ENCODE measurements around the gene VTN. TPM values are rescaled to one million over a fixed set of nuclear protein-coding genes. Genes with fewer than 3 reads are reported as not detected.
A peak's percentile ranks its signal among the peaks of the same experiment; 100 is the strongest.

Gene VTN
- total and polyA plus RNA-seq, 2 donors (not counting 1 experiment from before 2014, with no cell fraction given): 0.17 to 3.5 TPM

DNA sequence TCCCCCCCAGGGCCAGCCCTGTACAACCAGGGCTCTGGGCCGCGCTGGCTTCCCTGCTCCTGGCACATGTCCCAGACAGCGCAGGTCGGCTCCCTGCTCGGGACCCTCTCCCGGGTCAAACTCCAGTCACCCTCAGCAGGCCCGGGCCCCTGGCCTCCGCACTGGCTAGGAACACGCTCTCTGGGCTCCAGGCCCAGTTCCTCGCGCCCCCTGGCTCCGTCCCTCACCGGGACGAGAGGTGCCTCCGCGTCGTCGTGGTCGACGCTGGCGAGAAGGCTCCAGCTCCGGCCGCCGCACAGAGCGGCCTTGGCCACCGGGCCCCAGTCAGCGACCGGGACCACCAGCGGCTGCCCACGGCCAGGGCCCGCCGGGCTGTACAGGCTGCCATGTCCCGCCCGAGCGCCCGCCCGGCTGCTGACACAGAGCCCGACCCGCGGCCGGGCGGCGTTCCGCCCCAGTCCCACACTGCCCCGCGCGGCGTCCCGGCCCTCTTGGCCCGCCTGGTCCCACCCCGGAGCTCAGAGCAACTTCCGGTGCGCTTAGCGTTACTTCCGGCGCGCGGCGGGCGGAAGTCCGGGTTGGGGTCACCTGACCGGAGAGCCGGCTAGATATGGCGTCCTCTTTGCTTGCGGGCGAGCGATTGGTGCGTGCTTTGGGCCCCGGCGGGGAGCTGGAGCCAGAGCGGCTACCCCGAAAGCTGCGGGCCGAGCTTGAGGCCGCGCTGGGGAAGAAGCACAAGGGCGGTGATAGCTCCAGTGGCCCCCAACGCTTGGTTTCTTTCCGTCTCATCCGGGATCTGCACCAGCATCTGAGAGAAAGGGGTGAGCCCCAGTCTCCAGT, 12.8 kb downstream of the VTN start, which contains the start of gene POLDIP2:
POLDIP2 (minus strand) TSS at position 467 of the 840 bp plus-strand sequence; CDS start at position 388, 79 bp downstream.
- peaks cover 29% of the 10 kb centered on the region for H3K79me2 ChIP-seq (ENCODE audit: control insufficient read depth, insufficient read depth, low read length)
- peak within 1 kb of the TSS; percentile 94 for H3K9ac ChIP-seq (ENCODE audit: insufficient read depth, low read length)
- peaks cover 15% of the 10 kb centered on the region for H3K4me1 ChIP-seq (ENCODE audit: control insufficient read depth, extremely low read depth, insufficient read depth, low read length)
- H3K27ac ChIP-seq (ENCODE audit: insufficient read depth, low read length): peak within 1 kb of the TSS; percentile 93
- peak within 1 kb of the TSS; percentile 87 for H2AFZ ChIP-seq (ENCODE audit: low read length)
- H3K36me3 ChIP-seq (ENCODE audit: control insufficient read depth, insufficient read depth, low read length): peaks cover 18% of the 10 kb centered on the region
- peak within 1 kb of the TSS; percentile 97 for H3K4me2 ChIP-seq (ENCODE audit: extremely low read depth, insufficient read depth, low read length)
- peak within 1 kb of the TSS; percentile 82 to 99 (median 94) for H3K4me3 ChIP-seq (replicated peaks in 1 of 4; ENCODE audit: control extremely low read depth in 1 of 4, insufficient read depth in 1 of 4, low read depth in 3 of 4, low read length in 4 of 4)
- TF ChIP-seq EZH2 (IDR thresholded peaks at IDR 0.05; ENCODE audit: low read length, missing control alignments): no peak
- TF ChIP-seq, protein P1, sequence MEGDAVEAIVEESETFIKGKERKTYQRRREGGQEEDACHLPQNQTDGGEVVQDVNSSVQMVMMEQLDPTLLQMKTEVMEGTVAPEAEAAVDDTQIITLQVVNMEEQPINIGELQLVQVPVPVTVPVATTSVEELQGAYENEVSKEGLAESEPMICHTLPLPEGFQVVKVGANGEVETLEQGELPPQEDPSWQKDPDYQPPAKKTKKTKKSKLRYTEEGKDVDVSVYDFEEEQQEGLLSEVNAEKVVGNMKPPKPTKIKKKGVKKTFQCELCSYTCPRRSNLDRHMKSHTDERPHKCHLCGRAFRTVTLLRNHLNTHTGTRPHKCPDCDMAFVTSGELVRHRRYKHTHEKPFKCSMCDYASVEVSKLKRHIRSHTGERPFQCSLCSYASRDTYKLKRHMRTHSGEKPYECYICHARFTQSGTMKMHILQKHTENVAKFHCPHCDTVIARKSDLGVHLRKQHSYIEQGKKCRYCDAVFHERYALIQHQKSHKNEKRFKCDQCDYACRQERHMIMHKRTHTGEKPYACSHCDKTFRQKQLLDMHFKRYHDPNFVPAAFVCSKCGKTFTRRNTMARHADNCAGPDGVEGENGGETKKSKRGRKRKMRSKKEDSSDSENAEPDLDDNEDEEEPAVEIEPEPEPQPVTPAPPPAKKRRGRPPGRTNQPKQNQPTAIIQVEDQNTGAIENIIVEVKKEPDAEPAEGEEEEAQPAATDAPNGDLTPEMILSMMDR (conservative IDR thresholded peaks at IDR 0.05 in 1 of 2, IDR thresholded peaks at IDR 0.05 in 1 of 2; ENCODE audit: low read depth in 1 of 2, low read length in 2 of 2): no peak
- no peaks in the 10 kb centered on the region for H4K20me1 ChIP-seq (ENCODE audit: control insufficient read depth, extremely low read depth, insufficient read depth, low read length)
- H3K27me3 ChIP-seq (ENCODE audit: control insufficient read depth, insufficient read depth, low read length): no peaks in the 10 kb centered on the region
- H3K9me3 ChIP-seq (ENCODE audit: control insufficient read depth, insufficient read depth, low read depth, low read length): no peaks in the 10 kb centered on the region
- peak; percentile 93 to 94 for DNase-seq (ENCODE audit: low read depth in 2 of 2)

- H3K9ac ChIP-seq (ENCODE audit: insufficient read depth, low read length): no peak overlapping the region
- no peaks in the 10 kb centered on the region for H3K9me3 ChIP-seq (ENCODE audit: control insufficient read depth, insufficient read depth, low read depth, low read length)
- H3K4me3 ChIP-seq (replicated peaks in 1 of 4; ENCODE audit: control extremely low read depth in 1 of 4, insufficient read depth in 1 of 4, low read depth in 3 of 4, low read length in 4 of 4): no peak overlapping the region
- H3K27ac ChIP-seq (ENCODE audit: insufficient read depth, low read length): no peak overlapping the region
- TF ChIP-seq, protein P1 (conservative IDR thresholded peaks at IDR 0.05 in 1 of 2, IDR thresholded peaks at IDR 0.05 in 1 of 2; ENCODE audit: low read depth in 1 of 2, low read length in 2 of 2): no peak
- no peak for TF ChIP-seq EZH2 (IDR thresholded peaks at IDR 0.05; ENCODE audit: low read length, missing control alignments)
- peaks cover 2% of the 10 kb centered on the region for H3K79me2 ChIP-seq (ENCODE audit: control insufficient read depth, insufficient read depth, low read length)
- H3K36me3 ChIP-seq (ENCODE audit: control insufficient read depth, insufficient read depth, low read length): peaks cover 38% of the 10 kb centered on the region
- H3K27me3 ChIP-seq (ENCODE audit: control insufficient read depth, insufficient read depth, low read length): no peaks in the 10 kb centered on the region
- H3K4me2 ChIP-seq (ENCODE audit: extremely low read depth, insufficient read depth, low read length): no peak overlapping the region
- H4K20me1 ChIP-seq (ENCODE audit: control insufficient read depth, extremely low read depth, insufficient read depth, low read length): no peaks in the 10 kb centered on the region
- no peak for DNase-seq (ENCODE audit: low read depth in 2 of 2)
- H2AFZ ChIP-seq (ENCODE audit: low read length): no peak overlapping the region
- peaks cover 17% of the 10 kb centered on the region for H3K4me1 ChIP-seq (ENCODE audit: control insufficient read depth, extremely low read depth, insufficient read depth, low read length)
Measured at GRCh38 chr17:28350271-28350670, 19.8 kb downstream of the VTN start.

DNA sequence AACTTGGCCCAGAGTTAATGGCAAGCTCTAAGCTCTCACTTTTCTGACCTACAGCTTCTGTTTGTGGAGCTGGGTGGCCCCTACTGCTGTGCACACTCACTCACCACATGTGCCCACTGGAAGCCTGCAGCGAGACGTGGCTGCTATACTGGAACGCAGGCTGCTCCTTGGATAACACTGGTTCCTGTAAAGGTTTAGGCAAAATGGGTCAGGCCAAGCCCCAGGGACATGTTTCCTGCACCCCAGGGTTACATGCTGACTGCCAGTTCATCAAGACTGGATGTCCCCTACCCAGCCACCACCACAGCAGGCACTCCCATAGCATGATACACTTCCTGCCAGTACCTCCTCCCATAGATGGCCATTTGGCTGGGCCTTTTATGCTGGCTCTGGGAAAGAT, 21.1 kb downstream of the VTN start:
- TF ChIP-seq, protein P1 (conservative IDR thresholded peaks at IDR 0.05 in 1 of 2, IDR thresholded peaks at IDR 0.05 in 1 of 2; ENCODE audit: low read depth in 1 of 2, low read length in 2 of 2): no peak
- TF ChIP-seq EZH2 (IDR thresholded peaks at IDR 0.05; ENCODE audit: low read length, missing control alignments): no peak
- H3K27ac ChIP-seq (ENCODE audit: insufficient read depth, low read length): no peak overlapping the region
- H3K27me3 ChIP-seq (ENCODE audit: control insufficient read depth, insufficient read depth, low read length): no peaks in the 10 kb centered on the region
- H3K9me3 ChIP-seq (ENCODE audit: control insufficient read depth, insufficient read depth, low read depth, low read length): no peaks in the 10 kb centered on the region
- no peak for DNase-seq (ENCODE audit: low read depth in 2 of 2)
- no peak overlapping the region for H2AFZ ChIP-seq (ENCODE audit: low read length)
- peaks cover 17% of the 10 kb centered on the region for H3K4me1 ChIP-seq (ENCODE audit: control insufficient read depth, extremely low read depth, insufficient read depth, low read length)
- no peak overlapping the region for H3K4me2 ChIP-seq (ENCODE audit: extremely low read depth, insufficient read depth, low read length)
- H3K4me3 ChIP-seq (replicated peaks in 1 of 4; ENCODE audit: control extremely low read depth in 1 of 4, insufficient read depth in 1 of 4, low read depth in 3 of 4, low read length in 4 of 4): no peak overlapping the region
- H3K36me3 ChIP-seq (ENCODE audit: control insufficient read depth, insufficient read depth, low read length): peaks cover 41% of the 10 kb centered on the region
- H3K79me2 ChIP-seq (ENCODE audit: control insufficient read depth, insufficient read depth, low read length): no peaks in the 10 kb centered on the region
- H3K9ac ChIP-seq (ENCODE audit: insufficient read depth, low read length): no peak overlapping the region
- no peaks in the 10 kb centered on the region for H4K20me1 ChIP-seq (ENCODE audit: control insufficient read depth, extremely low read depth, insufficient read depth, low read length)

Measured in fibroblast of lung (primary cell).